Spleen (tissue), 11 donors: ENCODE data around the gene DBH. TPM values are rescaled to one million over a fixed set of nuclear protein-coding genes. Genes with fewer than 3 reads are reported as not detected.

Source experiments
- DNase-seq: peaks from one replicate; pipeline ENCODE4 v3.0.0-alpha.2; 2020
- H3K27ac ChIP-seq, 8 donors: fragments of 200-600 bp; sonication (generic) in 7 of 8; 1 replicate in 4 of 8; 2 replicates in 4 of 8; pipeline versions ENCODE4 v1.5.0 to v1.8.0; 2016 to 2021; ENCODE audit warnings: inconsistent platforms in 4 of 8, mild to moderate bottlenecking in 4 of 8, moderate library complexity in 1 of 8
- H3K27me3 ChIP-seq, 7 donors: fragments of 200-600 bp; sonication (generic) in 6 of 7; replicated peaks in 1 of 7; 1 replicate in 4 of 7; 2 replicates in 3 of 7; pipeline versions ENCODE4 v1.5.0 to v1.8.0; 2016 to 2021; ENCODE audit warnings: inconsistent platforms in 3 of 7, mild to moderate bottlenecking in 1 of 7
- H3K36me3 ChIP-seq, 6 donors: fragments of 200-600 bp; sonication (generic) in 5 of 6; 1 replicate in 4 of 6; 2 replicates in 2 of 6; pipeline versions ENCODE4 v1.5.0 to v1.8.0; 2016 to 2021; ENCODE audit warnings: inconsistent platforms in 2 of 6
- H3K4me1 ChIP-seq, 6 donors: fragments of 200-600 bp; sonication (generic) in 5 of 6; 1 replicate in 3 of 6; 2 replicates in 3 of 6; pipeline versions ENCODE4 v1.5.0 to v1.8.0; 2016 to 2021; ENCODE audit warnings: inconsistent platforms in 3 of 6
- H3K4me3 ChIP-seq, 8 donors: fragments of 200-600 bp; sonication (generic) in 7 of 8; 1 replicate in 4 of 8; 2 replicates in 4 of 8; pipeline versions ENCODE4 v1.5.0 to v1.8.0; 2016 to 2021; ENCODE audit warnings: inconsistent platforms in 4 of 8, mild to moderate bottlenecking in 4 of 8, moderate library complexity in 2 of 8
- H3K9me3 ChIP-seq, 8 donors: fragments of 200-600 bp; sonication (generic) in 7 of 8; 1 replicate in 4 of 8; 2 replicates in 4 of 8; pipeline versions ENCODE4 v1.5.0 to v1.8.0; 2016 to 2021; ENCODE audit warnings: inconsistent platforms in 4 of 8
- POLR2A ChIP-seq, 3 donors: fragments of 450-650 bp; IDR thresholded peaks; one replicate each; pipeline ENCODE4 v1.5.1; 2017; ENCODE audit warnings: antibody characterized with exemption in 3 of 3, mild to moderate bottlenecking in 1 of 3
- POLR2AphosphoS5 ChIP-seq, 3 donors: sonication (generic); formaldehyde crosslinking; IDR thresholded peaks; one replicate each; pipeline ENCODE4 v1.5.1; 2017; ENCODE audit warnings: antibody characterized with exemption in 3 of 3
- whole genome bisulfite sequencing, 5 donors: extraction: QIAGEN DNeasy Blood & Tissue Kit in 3 of 5; methylation state at CpG; one replicate each; pipeline versions ENCODE4 v1.1.5 to v1.1.7; 2013 to 2018; 5-methylcytosine and 5-hydroxymethylcytosine counted together
- intact Hi-C: fragments of 100-400 bp; cut with DNase I; formaldehyde crosslinking; loops from one replicate; pipeline ENCODE4 v1.15.0; 2023; ENCODE audit warnings: low total_unique reads
- polyA plus RNA-seq, 3 donors: library from polyadenylated mRNA; stranded (reverse); fragments of 200-250 nt; gene quantifications; one replicate each; pipeline ENCODE4 v1.2.1, GENCODE V29; 2013
- total RNA-seq, 7 donors: library from RNA; depleted of rRNA in 3 of 7; stranded (reverse); fragments of >200 nt in 3 of 7; fragmentation: NEBNext Ultra II Directional in 4 of 7; extraction: Animal tissue kit (Norgen Biotek cat#: 25700) in 4 of 7; gene quantifications; one replicate each; pipeline versions ENCODE4 v1.1.0 to v1.2.1, GENCODE V29; 2016 to 2021
- TF ChIP-seq, protein P1 (sequence below), 11 experiments: fragments of 200-600 bp in 7 of 11; fragments of 450-650 bp in 4 of 11; sonication (generic) in 4 of 11; IDR thresholded peaks in 8 of 11; conservative IDR thresholded peaks in 3 of 11; 1 replicate in 7 of 11; 2 replicates in 4 of 11; pipeline versions ENCODE4 v1.4.0 to v1.8.0; 2016 to 2021; ENCODE audit warnings: antibody characterized with exemption in 11 of 11, inconsistent platforms in 4 of 11, mild to moderate bottlenecking in 1 of 11
- donor health status: healthy with polysubstance abuse.
- donor health status: DM: no; HTN: no; CAD: no; lungs with moderate emphysema.
- donor health status: DM: no; HTN: no; CAD: no.
- donor health status: Bipolar disorder and iron deficiency.
- donor health status: healthy.
- donor health status: DM: no; HTN: no; CAD: no.
- donor health status: DM: yes; HTN: yes; CAD: no.

DBH gene
- total and polyA plus RNA-seq, 10 donors, result 0.03 to 1.2 (median 0.32) TPM; not detected in 2

DNA sequence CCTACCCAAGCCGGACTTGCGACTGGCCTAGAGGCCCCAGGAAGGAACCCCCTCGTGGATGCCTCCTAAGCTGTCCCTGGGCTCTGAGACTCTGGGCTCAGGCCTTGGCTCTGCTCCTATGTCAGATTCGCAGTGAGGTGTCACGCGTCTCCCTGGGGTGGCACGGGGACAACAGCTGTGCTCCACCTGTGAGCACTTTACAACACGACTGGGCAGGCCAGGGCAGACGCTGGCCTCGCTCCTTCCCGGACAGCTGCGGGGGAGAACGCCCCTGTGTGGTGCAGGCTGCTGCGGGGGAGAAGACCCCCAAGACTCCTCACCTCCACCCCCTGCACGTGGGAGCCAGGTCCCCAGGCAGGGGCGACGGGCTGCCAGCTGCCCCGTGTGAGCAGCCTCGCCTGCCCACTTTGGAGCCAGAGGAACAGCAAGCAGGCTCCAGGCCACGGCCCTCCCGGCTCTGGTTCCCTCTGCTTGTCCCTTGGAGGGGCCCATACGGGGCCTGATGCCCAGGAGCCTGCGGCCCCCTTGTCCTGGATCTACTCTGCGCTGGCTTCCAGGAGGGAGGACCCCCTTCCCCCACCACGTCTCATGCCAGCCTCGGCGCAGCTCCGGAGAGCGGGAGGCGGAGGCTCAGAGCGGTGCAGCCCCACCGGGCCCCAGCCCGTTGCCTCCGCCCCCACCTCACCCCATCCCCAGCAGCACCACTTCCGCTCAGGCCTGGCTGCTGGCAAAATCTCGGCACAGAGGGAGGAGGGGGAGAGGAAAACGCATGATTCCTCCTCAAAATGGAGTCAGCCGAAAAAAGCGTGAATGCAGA lies 66.0 kb downstream of the DBH start:
- peak in 2 of 3 donors; percentile 53 to 59 for TF ChIP-seq POLR2AphosphoS5 (IDR thresholded peaks at IDR 0.05)
- TF ChIP-seq, protein P1, sequence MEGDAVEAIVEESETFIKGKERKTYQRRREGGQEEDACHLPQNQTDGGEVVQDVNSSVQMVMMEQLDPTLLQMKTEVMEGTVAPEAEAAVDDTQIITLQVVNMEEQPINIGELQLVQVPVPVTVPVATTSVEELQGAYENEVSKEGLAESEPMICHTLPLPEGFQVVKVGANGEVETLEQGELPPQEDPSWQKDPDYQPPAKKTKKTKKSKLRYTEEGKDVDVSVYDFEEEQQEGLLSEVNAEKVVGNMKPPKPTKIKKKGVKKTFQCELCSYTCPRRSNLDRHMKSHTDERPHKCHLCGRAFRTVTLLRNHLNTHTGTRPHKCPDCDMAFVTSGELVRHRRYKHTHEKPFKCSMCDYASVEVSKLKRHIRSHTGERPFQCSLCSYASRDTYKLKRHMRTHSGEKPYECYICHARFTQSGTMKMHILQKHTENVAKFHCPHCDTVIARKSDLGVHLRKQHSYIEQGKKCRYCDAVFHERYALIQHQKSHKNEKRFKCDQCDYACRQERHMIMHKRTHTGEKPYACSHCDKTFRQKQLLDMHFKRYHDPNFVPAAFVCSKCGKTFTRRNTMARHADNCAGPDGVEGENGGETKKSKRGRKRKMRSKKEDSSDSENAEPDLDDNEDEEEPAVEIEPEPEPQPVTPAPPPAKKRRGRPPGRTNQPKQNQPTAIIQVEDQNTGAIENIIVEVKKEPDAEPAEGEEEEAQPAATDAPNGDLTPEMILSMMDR (IDR thresholded peaks at IDR 0.05 in 8 of 11, conservative IDR thresholded peaks at IDR 0.05 in 3 of 11), result no peak
- Histone ChIP-seq H3K27ac (peak overlapping the region; percentile 7 to 74 (median 55)), H3K36me3 (no peaks in the 10 kb centered on the region), H3K4me1 (peaks cover 9 to 45% (median 19%) of the 10 kb centered on the region in 6 donors), H3K9me3 (no peaks in the 10 kb centered on the region), H3K27me3 (peaks cover 0 to 41% (median 11%) of the 10 kb centered on the region in 7 donors), H3K4me3 (peak overlapping the region in 5 of 8 donors; percentile 21 to 52 (median 28))
- intact Hi-C loops, result no loop called here
- WGBS, 5 donors, result 24 to 38% (median 30%) methylated on average over 16 to 39 of the region's 39 CpGs
- DNase-seq, result peak; percentile 86

DNA sequence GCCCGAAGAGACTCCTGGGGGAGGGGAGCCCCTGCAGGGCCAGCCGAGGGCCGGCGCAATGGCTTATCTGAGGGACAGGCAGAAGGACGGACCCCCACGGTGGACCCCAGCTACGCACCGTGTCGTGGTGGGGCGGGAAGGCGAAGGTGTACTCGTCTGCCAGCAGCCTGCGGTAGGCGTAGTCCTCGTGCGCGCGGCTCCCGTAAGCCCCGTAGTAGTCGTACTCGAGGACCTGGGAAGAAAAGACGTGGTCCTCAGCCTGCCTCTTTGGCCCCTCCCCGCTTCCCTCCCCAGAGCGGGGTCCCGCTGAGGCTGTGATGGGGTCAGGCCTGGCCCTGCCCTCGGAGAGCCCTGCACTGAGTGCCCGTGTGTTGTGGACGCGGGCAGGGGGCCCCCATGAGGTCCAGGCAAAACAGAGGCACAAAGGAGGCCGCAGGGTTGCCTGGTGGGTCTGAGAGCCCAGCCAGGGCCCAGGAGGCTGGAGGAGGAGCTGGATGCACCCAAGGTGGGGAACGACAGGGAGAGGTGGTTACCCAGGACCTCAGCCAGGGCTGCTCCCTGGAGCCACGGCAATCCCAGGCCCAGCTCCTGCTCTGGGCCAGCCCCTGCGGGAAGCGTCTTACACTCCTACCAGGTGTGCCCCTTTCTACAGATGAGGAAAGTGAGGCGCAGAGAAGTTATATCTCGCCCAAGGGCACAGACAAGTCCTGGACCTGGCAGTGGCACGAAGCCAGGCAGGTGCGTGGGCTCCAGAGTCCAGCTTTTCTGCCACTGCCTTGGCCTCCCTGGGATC lies 66.8 kb downstream of the DBH start:
- no peaks in the 10 kb centered on the region for H3K9me3 ChIP-seq
- peak overlapping the region in 5 of 8 donors; percentile 21 to 52 (median 28) for H3K4me3 ChIP-seq
- peak overlapping the region in 7 of 8 donors; percentile 7 to 74 (median 59) for H3K27ac ChIP-seq
- H3K4me1 ChIP-seq, result peaks cover 9 to 53% (median 19%) of the 10 kb centered on the region in 6 donors
- TF ChIP-seq POLR2AphosphoS5 (IDR thresholded peaks at IDR 0.05), result no peak
- 34 to 43% (median 36%) methylated on average over 20 to 39 of the region's 39 CpGs for WGBS, 5 donors
- no peaks in the 10 kb centered on the region for H3K36me3 ChIP-seq
- H3K27me3 ChIP-seq, result peaks cover 0 to 41% (median 11%) of the 10 kb centered on the region in 7 donors
- DNase-seq, result peak; percentile 79
- intact Hi-C loops, result no loop called here

GRCh38 chr9:133703591-133704399 lies 67.6 kb downstream of the DBH start:
- peaks cover 9 to 60% (median 19%) of the 10 kb centered on the region in 6 donors for H3K4me1 ChIP-seq
- intact Hi-C loops, result no loop called here
- no peaks in the 10 kb centered on the region for H3K9me3 ChIP-seq
- TF ChIP-seq, protein P1 (IDR thresholded peaks at IDR 0.05 in 8 of 11, conservative IDR thresholded peaks at IDR 0.05 in 3 of 11), result no peak
- TF ChIP-seq POLR2AphosphoS5 (IDR thresholded peaks at IDR 0.05), result no peak
- TF ChIP-seq POLR2A (IDR thresholded peaks at IDR 0.05), result no peak
- H3K27ac ChIP-seq, result peak overlapping the region in 2 of 8 donors; percentile 73 to 74
- peaks cover 0 to 41% (median 11%) of the 10 kb centered on the region in 7 donors for H3K27me3 ChIP-seq
- DNase-seq, result peak; percentile 67
- H3K4me3 ChIP-seq, result no peak overlapping the region
- WGBS, 5 donors, result 73 to 86% (median 80%) methylated on average over 16 to 21 of the region's 21 CpGs
- H3K36me3 ChIP-seq, result no peaks in the 10 kb centered on the region

- peaks cover 9 to 70% (median 19%) of the 10 kb centered on the region in 6 donors for H3K4me1 ChIP-seq
- no peak for TF ChIP-seq POLR2AphosphoS5 (IDR thresholded peaks at IDR 0.05)
- TF ChIP-seq POLR2A (IDR thresholded peaks at IDR 0.05), result no peak
- TF ChIP-seq, protein P1 (IDR thresholded peaks at IDR 0.05 in 8 of 11, conservative IDR thresholded peaks at IDR 0.05 in 3 of 11), result no peak
Observed at GRCh38 chr9:133704711-133705181, 68.6 kb downstream of the DBH start.

More at GRCh38 chr9:133704711-133705181, 68.6 kb downstream of the DBH start:
- Histone ChIP-seq H3K27me3 (peaks cover 0 to 41% (median 11%) of the 10 kb centered on the region in 7 donors), H3K4me3 (no peak overlapping the region), H3K9me3 (no peaks in the 10 kb centered on the region), H3K27ac (no peak overlapping the region), H3K36me3 (no peaks in the 10 kb centered on the region)
- intact Hi-C loops, result no loop called here
- 82 to 96% (median 87%) methylated on average over 13 to 23 of the region's 23 CpGs for WGBS, 5 donors
- peak; percentile 66 for DNase-seq
